ENCODE results near the gene FAAP100.

Gene FAAP100

DNA sequence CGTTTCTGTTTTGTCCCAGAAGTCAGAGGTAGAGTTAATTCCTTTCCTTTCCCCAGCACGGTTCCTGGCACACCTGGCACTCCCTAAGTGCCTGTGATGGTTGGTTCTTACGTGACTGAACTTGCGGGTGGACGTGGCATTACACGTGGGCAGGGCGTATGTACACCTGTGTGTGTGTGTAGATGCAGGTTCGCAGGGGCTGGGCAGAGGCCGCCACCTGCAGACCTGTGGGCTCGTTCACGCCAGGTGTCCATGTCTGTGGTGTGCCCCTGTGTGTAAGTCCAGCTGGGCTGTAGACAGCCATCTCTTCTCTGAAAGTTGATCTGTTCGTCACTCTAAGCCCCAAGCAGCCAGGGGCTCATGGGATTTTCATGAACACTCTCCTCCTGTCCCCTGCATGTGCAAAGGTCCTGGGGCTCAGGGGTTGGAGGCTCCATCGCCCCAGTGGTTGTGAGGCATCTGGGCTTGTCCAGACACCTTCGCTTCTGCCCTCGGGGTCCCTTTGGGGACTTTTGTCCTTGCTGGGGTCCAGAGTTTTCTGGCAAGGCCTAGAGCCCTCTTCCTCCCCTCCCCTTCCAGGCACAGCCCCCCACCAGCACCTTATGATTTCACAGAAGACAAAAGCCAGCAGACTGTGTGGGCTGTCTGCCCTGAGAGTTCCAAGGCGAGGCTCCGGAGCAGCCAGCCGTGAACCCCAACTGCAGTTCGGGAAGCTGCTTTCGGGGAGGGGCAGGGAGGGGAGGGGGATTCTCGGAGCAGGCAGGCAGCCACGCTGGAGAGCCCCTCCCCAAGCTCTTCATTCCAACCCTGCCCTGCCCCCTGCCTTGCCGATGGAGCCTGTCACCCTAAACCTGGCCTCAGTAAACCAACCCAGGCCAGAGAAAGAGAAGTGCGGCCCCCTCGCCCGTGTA, 29.4 kb downstream of the FAAP100 start:
- no peak for DNase-seq

DNA sequence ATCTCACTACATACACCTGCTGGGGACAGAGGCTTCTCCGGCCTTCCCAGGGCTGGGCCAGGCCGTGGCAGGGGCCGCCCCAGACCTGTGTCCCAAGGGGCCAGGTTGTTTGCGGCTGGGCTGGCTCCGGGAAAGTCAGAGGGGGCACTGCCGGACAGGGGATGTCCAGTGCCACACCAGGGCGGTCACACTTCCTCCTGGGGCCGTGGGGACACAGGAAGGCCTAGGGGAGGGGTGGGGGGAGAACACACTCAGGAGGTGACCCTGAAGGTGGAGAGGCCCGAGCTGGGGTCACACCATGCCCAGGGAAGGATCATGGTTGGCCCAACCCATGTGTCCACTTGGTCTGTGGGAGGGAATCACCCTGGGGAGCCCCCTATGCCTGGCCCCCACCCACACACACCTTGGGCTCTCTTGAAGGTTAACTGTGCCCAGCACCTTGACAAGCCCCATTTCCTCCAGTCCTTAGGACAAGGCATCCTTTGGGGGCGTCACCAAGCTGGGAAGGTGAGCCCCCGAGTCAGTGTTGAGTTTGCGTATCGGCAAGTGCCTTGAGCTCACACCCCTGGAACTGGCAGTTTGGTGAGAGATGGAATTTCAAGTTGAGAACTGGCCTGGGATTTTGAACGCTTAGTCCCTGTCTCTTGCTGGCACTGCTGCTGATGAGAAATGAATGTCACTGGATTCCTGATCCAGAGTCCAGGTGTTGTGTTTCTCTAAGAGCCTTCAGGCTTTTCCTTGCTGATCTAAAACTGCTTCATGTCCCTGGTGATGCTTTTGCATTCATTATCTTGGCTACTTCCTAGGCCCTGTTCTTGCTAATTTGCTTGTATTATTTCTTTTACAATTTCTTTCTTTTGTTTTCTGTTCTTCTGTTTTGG, 31.9 kb downstream of the FAAP100 start:
- DNase-seq: no peak

DNA sequence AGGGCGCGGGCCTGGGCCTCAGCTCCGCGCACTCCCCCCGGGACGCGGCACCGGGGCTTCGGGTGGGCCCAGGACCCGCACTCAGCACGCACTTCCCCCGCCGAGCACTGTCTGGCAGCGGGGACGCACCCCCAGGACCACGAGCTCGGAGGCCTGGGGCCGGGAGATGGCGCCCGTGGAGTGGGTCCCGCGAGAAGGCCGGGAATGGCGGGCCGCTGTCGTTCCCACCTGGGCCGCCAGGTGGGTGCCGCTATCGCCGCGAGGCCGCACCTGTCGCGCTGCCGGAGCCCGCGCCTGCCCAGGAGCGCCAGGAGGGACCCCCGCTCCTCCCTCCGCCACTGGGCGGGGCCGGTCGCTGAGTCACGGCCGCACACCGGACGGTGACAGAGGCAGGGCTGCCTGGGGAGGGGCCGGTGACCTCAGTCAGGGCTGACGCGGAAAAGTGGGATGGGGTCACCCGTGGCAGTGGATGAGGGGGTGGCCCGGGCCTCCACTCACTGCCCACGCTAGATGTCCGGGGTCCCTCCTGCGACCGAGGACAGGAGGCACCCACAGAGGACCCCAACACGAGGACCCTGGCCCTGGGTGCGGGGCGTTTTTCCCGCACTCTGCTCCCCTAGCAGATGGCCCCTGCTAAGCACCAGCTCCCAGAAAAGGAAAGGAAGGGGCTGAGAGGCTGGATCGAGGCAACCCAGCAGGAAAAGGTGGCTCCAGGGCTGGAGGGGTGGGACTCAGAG, 32.7 kb downstream of the FAAP100 start:
- DNase-seq: peak; percentile 87

DNA sequence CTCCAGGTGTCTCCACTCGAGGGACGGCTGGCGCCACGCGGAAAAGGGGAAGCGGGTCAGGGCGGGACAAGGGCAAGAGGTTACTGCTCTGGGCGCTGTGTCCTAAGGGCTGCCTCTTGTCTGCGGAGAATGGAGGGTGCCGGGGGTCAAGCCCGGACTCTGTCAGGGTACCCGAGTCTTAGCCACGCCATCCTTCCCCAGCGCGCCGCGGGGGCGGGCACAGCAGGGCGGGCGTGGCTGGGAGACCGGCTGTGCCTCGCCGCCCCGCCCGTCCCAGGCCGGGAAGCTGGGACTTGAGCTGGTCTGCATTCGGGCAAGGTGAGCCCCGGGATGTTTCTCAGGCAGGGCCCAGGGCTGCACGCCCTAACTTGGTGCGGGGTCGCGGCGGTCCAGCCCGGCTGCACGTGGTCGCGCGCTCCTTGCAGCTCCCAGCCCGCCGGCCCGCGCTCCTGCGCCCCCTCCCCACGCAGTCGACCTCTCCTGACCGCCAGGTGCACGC, 33.3 kb downstream of the FAAP100 start:
- DNase-seq: peak; percentile 55

DNA sequence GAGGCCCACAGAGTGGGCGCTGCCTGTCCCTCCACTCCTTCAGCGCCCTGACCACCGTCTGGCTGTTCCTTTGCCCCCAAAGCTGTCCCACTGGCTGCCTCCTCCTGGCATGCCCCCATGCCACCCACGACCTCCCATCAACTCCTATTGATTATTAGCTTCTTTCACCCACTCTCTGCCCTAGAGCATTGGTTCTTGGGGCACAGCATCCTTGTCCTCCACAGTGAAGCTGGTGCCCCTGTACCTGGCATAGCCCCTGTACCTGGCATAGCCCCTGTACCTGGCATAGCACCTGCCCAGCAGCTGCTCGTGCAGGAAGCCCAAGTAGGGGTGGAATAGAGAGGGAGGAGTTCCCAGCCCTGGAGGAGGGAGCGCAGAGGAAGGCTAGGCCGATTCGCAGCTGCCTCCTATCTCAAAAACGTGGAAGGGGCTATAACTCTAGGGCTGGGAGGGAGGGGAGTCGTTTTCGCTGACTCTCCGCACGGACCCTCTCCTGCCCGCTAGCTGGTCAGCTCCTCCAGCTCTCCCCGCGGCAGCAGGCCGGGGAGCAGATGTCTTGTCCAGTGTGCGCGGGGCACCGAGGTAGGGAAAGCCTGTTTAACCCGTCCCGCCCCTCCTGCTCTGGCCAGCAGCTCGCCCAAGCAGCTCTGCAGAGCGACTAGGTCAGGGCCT, 33.9 kb downstream of the FAAP100 start:
- DNase-seq: no peak

DNA sequence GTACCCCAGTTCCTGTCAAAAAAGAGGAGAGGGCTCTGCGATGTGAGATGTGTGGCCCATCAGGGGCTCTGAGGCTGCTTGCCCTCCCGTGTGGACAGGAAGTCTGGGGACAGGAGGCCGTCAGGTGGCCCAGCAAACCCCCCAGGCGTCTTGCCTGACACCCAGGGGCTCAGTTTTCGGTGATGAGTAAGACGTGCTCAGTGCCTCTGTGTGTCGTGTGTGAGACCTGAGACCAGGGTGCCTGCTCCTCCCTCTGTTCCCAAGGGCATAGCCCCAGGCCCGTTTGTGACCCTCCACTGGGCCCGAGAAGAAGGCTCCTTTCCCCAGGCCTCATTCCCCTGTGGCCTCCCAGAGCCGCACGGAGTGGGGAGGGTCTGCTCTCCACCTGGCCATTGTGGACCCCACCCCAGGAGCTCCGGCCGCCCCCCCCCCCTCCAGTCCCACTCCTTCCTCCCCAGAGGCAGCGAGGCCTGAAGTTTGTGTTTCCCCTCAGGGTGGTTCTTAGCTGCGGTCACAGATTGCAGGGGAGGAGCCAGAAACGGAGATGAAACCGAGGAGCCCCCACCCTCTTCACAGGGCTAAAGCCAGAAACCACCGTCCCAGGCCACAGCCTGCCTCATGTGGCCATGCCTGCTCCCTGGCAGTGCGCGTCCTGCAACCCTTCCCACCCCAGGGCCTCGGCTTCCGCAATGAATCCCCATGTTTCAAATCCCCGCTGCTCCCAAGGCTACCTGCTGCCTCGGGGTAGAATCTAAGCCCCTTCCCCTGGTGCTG, 34.6 kb downstream of the FAAP100 start:
- no peak for DNase-seq

DNA sequence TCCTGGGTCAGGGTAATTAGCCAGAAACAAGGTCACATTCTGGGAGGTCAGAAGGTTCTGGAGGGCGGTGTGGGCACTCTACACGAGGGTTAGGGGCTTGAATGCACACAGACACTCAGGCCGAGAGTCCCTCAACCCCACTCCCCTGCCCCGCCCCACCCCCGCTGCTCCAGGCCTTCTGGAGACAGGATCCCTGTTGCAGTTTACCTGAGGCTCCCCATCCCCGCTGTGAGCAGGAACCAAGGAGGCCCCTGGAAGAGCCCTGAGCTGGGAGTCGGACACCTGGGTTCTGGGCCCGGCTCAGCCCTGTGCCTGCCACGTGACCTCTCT, 35.2 kb downstream of the FAAP100 start:
- no peak for DNase-seq

DNA sequence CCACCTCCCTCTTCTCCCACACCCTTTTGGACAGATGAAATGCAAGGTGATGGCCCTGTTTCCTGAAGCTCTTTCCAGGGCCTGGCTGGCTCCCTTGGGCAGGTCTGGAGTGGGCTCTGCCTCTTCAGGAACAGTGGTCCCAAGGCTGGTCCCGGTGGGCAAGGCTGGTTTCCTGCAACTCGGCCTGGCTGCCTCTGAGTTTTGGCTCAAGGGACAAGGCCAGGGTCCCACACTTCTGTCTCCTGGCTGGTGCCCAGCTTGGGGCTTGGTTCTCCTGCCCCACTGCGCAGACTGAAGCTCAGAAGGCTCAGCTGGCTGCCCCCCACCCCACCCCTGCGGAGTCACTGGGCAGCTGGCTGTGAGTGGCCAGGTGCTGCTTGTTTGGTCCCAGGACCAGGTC, 35.7 kb downstream of the FAAP100 start:
- DNase-seq: peak; percentile 33

DNA sequence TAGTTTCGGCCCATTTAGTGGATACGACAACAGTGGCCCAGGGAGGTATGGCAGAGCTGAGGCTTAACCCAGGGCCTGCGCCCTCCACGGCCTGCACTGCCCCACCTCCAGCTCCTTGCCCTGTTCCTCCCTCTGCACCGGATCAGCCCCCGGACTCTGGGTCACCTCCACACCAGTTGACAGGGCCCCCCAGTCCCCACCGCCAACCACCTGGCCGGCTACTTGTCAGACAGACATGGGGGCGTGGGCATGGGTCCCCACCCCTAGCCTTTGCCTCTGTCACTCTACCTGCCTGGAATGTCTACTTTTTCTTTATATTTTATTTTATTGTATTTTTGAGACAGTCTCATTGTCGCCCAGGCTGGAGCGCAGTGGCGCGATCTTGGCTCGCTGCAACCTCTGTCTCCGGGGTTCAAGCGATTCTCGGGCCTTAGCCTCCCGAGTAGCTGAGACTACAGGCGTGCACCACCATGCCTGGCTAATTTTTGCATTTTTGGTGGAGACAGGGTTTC, 36.6 kb downstream of the FAAP100 start:
- DNase-seq: peak; percentile 38

DNA sequence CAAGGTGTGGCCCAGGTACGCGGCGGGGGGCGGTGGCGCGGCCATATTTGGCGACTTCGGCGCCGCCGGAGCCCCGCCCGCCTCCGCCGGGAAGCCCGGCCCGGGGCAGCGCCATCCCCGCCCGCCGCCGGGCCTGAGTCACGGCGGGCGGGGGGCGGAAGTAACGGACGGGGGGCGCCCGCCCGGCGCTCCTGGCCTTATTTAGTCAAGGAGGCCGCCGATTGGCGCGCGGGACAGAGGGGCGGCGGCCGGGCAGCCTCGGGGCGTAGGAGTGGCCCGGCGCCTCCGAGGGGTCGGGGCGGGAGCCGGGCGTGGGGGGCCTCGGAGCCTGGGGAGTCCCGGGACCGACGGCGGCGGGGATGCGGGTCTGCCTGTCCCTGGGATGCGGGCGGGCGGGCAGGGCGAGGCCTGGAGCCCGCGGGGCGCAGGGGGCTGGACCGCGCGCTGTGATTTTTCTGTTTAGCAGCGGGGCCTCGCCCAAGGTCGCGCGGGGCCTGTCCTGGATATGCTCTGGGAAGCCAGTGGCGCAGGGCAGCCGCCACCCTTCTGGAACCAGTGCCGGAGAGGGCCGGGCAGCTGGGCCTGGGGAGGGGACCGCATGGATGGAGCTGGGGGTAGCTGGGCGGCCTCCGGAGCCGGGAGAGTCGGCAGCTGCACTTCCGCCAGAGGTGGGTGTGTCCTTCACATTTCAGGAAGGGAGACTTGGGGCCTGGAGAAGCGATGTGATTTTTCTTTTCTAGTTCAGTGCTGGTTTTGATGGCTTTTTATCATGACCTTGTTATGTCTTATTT, 37.2 kb downstream of the FAAP100 start:
- DNase-seq: peak; percentile 79

DNA sequence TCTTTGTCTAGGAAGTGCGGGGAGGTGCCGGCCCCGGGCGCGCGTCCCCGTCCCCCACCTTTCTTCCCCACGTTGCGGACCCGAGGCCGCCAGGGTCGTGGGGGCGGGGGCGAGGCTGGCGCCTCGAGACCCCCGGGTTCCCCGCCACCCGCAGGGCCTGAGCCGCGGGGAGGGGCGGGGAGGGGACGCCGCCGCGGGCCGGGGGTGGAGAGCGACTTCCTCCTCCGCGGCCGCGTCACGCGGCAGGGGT, 37.7 kb downstream of the FAAP100 start:
- DNase-seq: no peak

DNA sequence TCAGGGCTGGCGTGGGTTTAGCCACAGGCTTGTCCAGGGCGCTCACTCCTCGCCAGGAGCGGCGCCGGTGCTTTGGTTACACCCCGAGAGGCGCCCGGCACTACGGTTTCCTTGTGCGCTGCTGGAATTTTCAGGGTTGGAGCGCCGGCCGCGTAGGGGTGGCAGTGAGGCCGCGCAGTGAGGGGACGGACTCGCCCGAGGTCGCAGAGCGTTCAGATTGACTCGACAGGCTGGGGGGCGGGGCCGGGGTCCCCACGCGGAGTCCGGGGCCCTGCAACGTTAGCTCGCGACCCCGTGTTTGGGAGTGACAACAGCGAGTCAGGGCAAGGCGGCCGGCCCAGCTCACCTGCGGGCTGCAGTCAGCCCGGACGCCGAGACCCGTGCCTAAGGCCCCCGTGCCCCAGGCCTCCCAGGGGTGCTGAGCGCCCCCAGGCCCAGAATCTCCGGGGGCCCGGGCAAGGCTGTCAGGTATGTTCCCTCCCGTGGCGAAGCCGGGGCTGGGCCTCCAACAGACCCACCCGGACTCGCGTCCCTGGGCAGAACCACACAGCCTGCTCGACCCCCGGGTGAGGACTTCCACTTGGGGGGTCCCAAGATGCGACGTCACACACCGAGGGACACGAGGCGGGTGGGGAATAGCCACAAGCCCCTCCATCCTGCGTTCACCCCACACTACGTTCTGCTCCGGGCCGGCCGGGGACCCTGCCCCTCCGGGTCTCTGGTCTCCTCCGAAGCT, 38.2 kb downstream of the FAAP100 start:
- peak; percentile 63 for DNase-seq

DNA sequence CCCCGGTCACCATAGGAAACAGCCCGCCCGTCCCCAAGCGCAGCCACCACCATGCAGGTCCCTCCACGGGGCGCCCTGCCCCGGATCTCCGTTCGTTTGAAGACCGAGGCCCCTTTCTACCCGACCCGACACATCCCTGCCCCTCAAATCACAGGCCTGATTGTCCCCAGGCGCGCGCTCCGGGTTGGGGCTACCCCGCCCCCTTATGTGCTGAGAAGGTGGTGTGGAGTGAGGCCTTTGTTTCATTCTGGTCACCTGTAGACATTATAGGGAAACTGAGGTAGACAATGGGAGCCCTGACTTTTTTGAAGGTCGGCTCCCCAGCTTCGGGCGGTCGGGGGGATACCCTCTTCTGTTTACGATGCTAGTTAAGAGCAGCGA, 38.8 kb downstream of the FAAP100 start:
- peak; percentile 72 for DNase-seq

DNA sequence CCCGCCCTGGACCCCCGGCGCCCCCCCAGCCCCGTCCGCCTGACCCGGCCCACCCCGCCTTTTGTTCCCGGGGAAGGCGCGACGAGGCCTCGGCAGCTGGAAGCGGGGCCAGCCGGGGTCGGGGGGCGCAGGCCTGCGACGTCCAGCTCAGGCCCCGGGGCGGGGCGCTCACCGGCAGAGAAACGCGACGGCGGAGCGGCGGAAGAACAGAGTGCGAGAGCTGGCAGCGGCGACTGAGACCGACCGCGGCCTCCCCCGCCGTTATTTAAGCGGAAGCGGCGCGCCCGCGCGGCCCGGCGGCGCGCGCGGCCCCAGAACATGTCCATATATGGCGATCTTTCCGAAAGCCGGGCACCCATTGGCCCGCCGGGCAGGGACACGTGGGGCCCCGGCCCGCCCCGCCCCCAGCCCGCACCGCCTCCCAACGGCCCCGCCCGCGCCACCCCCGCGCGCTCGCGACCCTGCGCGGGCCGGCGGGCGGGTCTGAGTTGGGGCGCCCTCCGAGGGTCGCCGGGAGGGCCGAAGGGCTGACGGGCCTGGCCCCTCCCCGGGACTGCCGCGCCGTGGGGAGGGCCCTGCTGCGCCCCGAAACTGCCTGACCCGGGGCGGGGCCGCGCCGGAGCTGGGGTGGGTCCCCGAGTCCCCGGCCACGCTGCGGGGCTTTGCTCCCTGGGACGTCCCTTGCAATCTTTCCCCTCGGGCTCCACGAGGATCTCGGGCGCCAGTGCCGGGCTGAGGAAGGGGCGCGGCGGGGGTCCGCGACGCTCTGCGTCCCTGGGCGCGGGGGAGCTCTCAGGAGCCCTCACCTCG, 39.4 kb downstream of the FAAP100 start, which contains the start of gene ACTG1:
Gene ACTG1, minus strand, starts transcription at position 238 of the 810 bp plus-strand sequence. CDS start 445 bp downstream, outside the sequence.
- peak; percentile 95 for DNase-seq

DNA sequence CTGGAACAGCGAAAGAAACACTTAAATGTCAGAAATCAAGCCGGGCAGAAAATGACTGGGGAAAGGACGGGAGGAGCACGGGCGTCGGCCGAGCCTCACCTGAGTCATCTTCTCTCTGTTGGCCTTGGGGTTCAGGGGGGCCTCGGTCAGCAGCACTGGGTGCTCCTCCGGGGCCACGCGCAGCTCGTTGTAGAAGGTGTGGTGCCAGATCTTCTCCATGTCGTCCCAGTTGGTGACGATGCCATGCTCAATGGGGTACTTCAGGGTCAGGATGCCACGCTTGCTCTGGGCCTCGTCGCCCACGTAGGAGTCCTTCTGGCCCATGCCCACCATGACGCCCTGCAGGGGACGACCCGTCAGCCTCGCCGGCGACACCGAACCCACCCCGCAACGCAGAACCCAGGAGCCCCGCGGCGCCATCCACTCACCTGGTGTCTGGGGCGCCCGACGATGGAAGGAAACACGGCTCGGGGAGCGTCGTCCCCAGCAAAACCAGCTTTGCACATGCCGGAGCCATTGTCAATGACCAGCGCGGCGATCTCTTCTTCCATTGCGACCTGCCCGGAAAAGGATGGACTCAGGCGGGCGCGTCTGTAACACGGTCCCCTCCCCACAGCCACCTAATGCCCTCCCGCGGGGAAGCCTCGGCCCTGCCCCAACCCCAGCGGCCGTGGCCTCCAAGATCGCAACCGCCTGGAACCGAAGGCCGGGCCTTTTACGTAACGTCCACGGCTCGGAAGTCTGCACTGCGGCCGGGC, 40.2 kb downstream of the FAAP100 start:
- peak; percentile 62 for DNase-seq

DNA sequence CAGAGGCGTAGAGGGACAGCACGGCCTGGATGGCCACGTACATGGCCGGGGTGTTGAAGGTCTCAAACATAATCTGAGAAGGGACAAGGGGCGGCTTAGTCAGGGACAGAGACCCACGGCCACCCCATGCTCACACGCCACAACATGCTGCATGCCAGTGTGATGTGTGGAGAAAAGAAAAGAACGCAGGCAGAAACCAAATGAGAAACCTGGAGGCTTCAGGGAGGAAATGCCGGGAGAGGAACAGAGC, 40.7 kb downstream of the FAAP100 start:
- DNase-seq: no peak

DNA sequence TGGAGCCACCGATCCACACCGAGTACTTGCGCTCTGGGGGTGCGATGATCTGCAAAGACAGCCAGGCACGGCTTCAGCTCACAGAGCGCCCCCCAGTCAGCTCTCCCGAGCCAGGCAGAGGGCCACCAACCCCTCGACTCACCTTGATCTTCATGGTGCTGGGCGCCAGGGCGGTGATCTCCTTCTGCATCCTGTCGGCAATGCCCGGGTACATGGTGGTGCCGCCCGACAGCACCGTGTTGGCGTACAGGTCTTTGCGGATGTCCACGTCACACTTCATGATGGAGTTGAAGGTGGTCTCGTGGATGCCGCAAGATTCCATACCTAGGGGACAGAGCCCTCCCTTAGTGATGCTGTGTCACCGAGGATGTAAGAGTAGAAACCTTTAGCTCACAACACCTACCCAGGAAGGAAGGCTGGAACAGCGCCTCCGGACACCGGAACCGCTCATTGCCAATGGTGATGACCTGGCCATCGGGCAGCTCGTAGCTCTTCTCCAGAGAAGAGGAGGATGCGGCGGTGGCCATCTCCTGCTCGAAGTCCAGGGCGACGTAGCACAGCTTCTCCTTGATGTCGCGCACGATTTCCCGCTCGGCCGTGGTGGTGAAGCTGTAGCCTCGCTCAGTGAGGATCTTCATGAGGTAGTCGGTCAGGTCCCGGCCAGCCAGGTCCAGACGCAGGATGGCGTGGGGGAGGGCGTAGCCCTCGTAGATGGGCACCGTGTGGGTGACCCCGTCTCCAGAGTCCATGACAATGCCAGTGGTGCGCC, 41.2 kb downstream of the FAAP100 start:
- DNase-seq: peak; percentile 60

Measured in activated T-cell treated with anti-CD3 and anti-CD28 coated beads, Interleukin-2, amount 50 U/mL, for 1 hour (primary cell).